Hematopoietic multipotent progenitor cell treated with erythropoietin and hydrocortisone succinate and interleukin-3 and kit ligand, for 4 days (in vitro differentiated cells): Measurements from ENCODE around the gene CFAP299.
A peak's percentile ranks its signal among the peaks of the same experiment; 100 is the strongest.
"Not testable (repeated sequence)": the region's sequence is repeated elsewhere in the genome, so short reads cannot be mapped to it uniquely, and the experiment has no call there.

Source experiments
- DNase-seq: peaks from one replicate; pipeline ENCODE4 v3.0.0-alpha.2; 2015

CFAP299 gene

GRCh38 chr4:80333121-80333520 is 2.4 kb upstream of the CFAP299 start:
- DNase-seq = no peak

GRCh38 chr4:80334568-80334967 is 962 bp upstream of the CFAP299 start:
- no peak for DNase-seq

- no peak for DNase-seq
These were observed 340 bp upstream of the CFAP299 start for GRCh38 chr4:80335226-80335553.

- peak; percentile 36 for DNase-seq
These were observed 1.1 kb downstream of the CFAP299 start for GRCh38 chr4:80336582-80336981.

GRCh38 chr4:80340036-80340435 is 4.5 kb downstream of the CFAP299 start:
- no peak for DNase-seq

GRCh38 chr4:80342684-80343083 is 7.2 kb downstream of the CFAP299 start:
- DNase-seq = not testable (repeated sequence)

GRCh38 chr4:80343887-80344286 is 8.4 kb downstream of the CFAP299 start:
- no peak for DNase-seq

GRCh38 chr4:80360084-80360483 is 24.6 kb downstream of the CFAP299 start:
- DNase-seq = no peak

GRCh38 chr4:80360900-80361299 is 25.4 kb downstream of the CFAP299 start:
- no peak for DNase-seq

- peak; percentile 65 for DNase-seq
These were observed 25.9 kb downstream of the CFAP299 start for GRCh38 chr4:80361329-80361900.

GRCh38 chr4:80362578-80363181 is 27.1 kb downstream of the CFAP299 start:
- DNase-seq = peak; percentile 71

GRCh38 chr4:80365928-80366327 is 30.4 kb downstream of the CFAP299 start:
- DNase-seq = peak; percentile 73

- no peak for DNase-seq
These were observed 32.2 kb downstream of the CFAP299 start for GRCh38 chr4:80367737-80368136.

GRCh38 chr4:80370635-80371034 is 35.1 kb downstream of the CFAP299 start:
- no peak for DNase-seq

GRCh38 chr4:80371046-80371445 is 35.5 kb downstream of the CFAP299 start:
- no peak for DNase-seq

- no peak for DNase-seq
These were observed 38.6 kb downstream of the CFAP299 start for GRCh38 chr4:80374180-80374579.

- DNase-seq = no peak
These were observed 46.7 kb downstream of the CFAP299 start for GRCh38 chr4:80382090-80382832.

GRCh38 chr4:80385397-80386280 is 50.1 kb downstream of the CFAP299 start:
- DNase-seq = no peak

GRCh38 chr4:80386281-80386886 is 50.9 kb downstream of the CFAP299 start:
- DNase-seq = no peak

GRCh38 chr4:80387390-80388283 is 52.1 kb downstream of the CFAP299 start:
- DNase-seq = no peak

- DNase-seq = no peak
These were observed 52.7 kb downstream of the CFAP299 start for GRCh38 chr4:80388284-80388607.

GRCh38 chr4:80390178-80390577 is 54.6 kb downstream of the CFAP299 start:
- DNase-seq = no peak
